CD4-positive, alpha-beta T cell (primary cell): ENCODE data around the gene TTC33. TPM values are rescaled to one million over a fixed set of nuclear protein-coding genes. Genes with fewer than 3 reads are reported as not detected.
A peak's percentile ranks its signal among the peaks of the same experiment; 100 is the strongest.

Experiments
- ATAC-seq: fragments of 200-7000 bp; cut with Tn5 transposase; one replicate; pipeline ENCODE4 v1.10.0; 2022; ENCODE audit warnings: mild to moderate bottlenecking; ENCODE audit not compliant: poor library complexity
- CTCF ChIA-PET: fragments of 350-600 bp; sonication (Branson Sonifier 250); formaldehyde crosslinking; loops from one replicate; lab custom pipeline; 2021; ENCODE audit warnings: antibody characterized with exemption, inconsistent platforms; lab: Charles Lee
- POLR2A ChIA-PET: fragments of 350-600 bp; sonication (Branson Sonifier 250); formaldehyde crosslinking; loops from one replicate; lab custom pipeline; 2021; ENCODE audit warnings: antibody characterized with exemption, inconsistent platforms; lab: Charles Lee
- DNase-seq, 14 experiments: peaks; one replicate each; pipeline ENCODE4 v3.0.0-alpha.2; 2013 to 2020; ENCODE audit warnings: mixed read lengths in 2 of 14
- H3K27ac ChIP-seq, 2 donors: one replicate each; pipeline versions ENCODE4 v1.5.1 to v1.7.0; 2013; ENCODE audit warnings: low read length in 2 of 2, low read depth in 1 of 2, mild to moderate bottlenecking in 1 of 2
- H3K27me3 ChIP-seq, 2 experiments: 1 replicate in 1 of 2; 2 replicates in 1 of 2; pipeline versions ENCODE4 v1.6.1 to v1.7.0; 2013; ENCODE audit warnings: low read length in 2 of 2, control low read depth in 1 of 2, mild to moderate bottlenecking in 1 of 2, moderate library complexity in 1 of 2; ENCODE audit not compliant: insufficient read depth in 2 of 2, control insufficient read depth in 1 of 2
- H3K36me3 ChIP-seq: one replicate; pipeline ENCODE4 v1.6.1; 2013; ENCODE audit warnings: low read length, control low read depth; ENCODE audit not compliant: insufficient read depth
- H3K4me1 ChIP-seq: one replicate; pipeline ENCODE4 v1.6.1; 2013; ENCODE audit warnings: low read length, control low read depth; ENCODE audit not compliant: insufficient read depth
- H3K4me3 ChIP-seq: one replicate; pipeline ENCODE4 v1.5.1; 2013; ENCODE audit warnings: mild to moderate bottlenecking, low read length, moderate library complexity
- H3K9me3 ChIP-seq, 2 experiments: 1 replicate in 1 of 2; 2 replicates in 1 of 2; pipeline versions ENCODE4 v1.6.1 to v1.7.0; 2013; ENCODE audit warnings: low read length in 2 of 2, mild to moderate bottlenecking in 2 of 2, control low read depth in 1 of 2, moderate library complexity in 1 of 2; ENCODE audit not compliant: control insufficient read depth in 1 of 2, insufficient read depth in 1 of 2
- H3K27ac Mint-ChIP-seq: one replicate; pipeline ENCODE4 v1.8.0; 2020; ENCODE audit warnings: mixed read lengths
- H3K27me3 Mint-ChIP-seq: one replicate; pipeline ENCODE4 v1.8.0; 2021; ENCODE audit warnings: mixed read lengths
- H3K36me3 Mint-ChIP-seq: one replicate; pipeline ENCODE4 v1.8.0; 2021; ENCODE audit warnings: low read depth, mixed read lengths
- H3K4me1 Mint-ChIP-seq: one replicate; pipeline ENCODE4 v1.8.0; 2021; ENCODE audit warnings: low read depth, mixed read lengths
- H3K4me3 Mint-ChIP-seq: one replicate; pipeline ENCODE4 v1.8.0; 2020; ENCODE audit warnings: mild to moderate bottlenecking, mixed read lengths
- H3K9me3 Mint-ChIP-seq: one replicate; pipeline ENCODE4 v1.8.0; 2020; ENCODE audit warnings: mixed read lengths
- CTCF ChIP-seq: fragments of 200-600 bp; IDR thresholded peaks from one replicate; pipeline ENCODE4 v1.8.0; 2022; ENCODE audit warnings: antibody characterized with exemption, mild to moderate bottlenecking
- intact Hi-C, 2 experiments: fragments of 100-400 bp; cut with DNase I in 1 of 2; cut with micrococcal nuclease in 1 of 2; formaldehyde crosslinking; loops; one replicate each; pipeline versions ENCODE4 v1.15.1 to v1.9.0; 2023 to 2025; cut with DNase I, micrococcal nuclease
- total RNA-seq, 174 experiments: library from RNA in 2 of 174; stranded (reverse) in 2 of 174; gene quantifications; one replicate each; pipeline ENCODE4 v1.2.3 and lab custom pipeline; 2021 to 2026

TTC33 gene
- total RNA-seq, 2 experiments from 2014 or later = 8.7 to 12.0 TPM

- peaks cover 51% of the 10 kb centered on the region for H3K4me1 Mint-ChIP-seq
- Histone ChIP-seq H3K36me3 (no peaks in the 10 kb centered on the region), H3K9me3 (no peaks in the 10 kb centered on the region), H3K27ac (no peak overlapping the region), H3K4me3 (no peak overlapping the region), H3K4me1 (peaks cover 19% of the 10 kb centered on the region), H3K27me3 (no peaks in the 10 kb centered on the region)
- ChIA-PET CTCF (interaction anchor here (0.8 to 2.0 kb wide), 2 partner anchors 111 to 563 kb away, joined by 3 to 4 read pairs; no protein-coding TSS in a partner anchor), POLR2A (interaction anchor here (1.7 kb wide), 1 partner anchor 14 kb away, joined by 4 read pairs; no protein-coding TSS in a partner anchor)
- H3K36me3 Mint-ChIP-seq = no peaks in the 10 kb centered on the region
- TF ChIP-seq CTCF = no peak
- H3K4me3 Mint-ChIP-seq = no peak overlapping the region
- DNase-seq = no peak
- H3K9me3 Mint-ChIP-seq = no peaks in the 10 kb centered on the region
- intact Hi-C loops = no loop called here
- no peaks in the 10 kb centered on the region for H3K27me3 Mint-ChIP-seq
- no peak for ATAC-seq
- no peak overlapping the region for H3K27ac Mint-ChIP-seq
Measured at GRCh38 chr5:40511801-40512200, 244.0 kb downstream of the TTC33 start.

DNA sequence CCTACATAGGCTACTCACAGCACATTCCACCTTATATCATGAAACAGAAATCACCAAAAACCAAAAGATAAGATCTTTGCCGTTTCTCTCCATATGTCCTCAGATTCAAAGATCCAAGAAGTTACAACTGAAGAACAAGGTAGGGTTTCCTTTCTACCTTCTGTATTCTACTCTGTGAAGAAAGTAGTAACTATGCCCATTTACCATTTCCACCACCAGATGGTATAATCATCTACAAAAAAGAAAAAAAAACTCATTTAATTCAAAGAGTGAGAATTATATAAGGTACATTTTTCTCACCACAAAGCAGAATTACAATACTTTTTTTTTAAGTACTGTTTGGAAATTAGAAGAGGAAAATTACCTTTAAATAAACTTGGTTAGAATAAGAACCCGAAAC is 248.7 kb downstream of the TTC33 start:
- Histone ChIP-seq H3K36me3 (no peaks in the 10 kb centered on the region), H3K27me3 (no peaks in the 10 kb centered on the region), H3K4me1 (no peaks in the 10 kb centered on the region), H3K9me3 (no peaks in the 10 kb centered on the region), H3K4me3 (no peak overlapping the region), H3K27ac (no peak overlapping the region)
- ChIA-PET CTCF (no interaction called here), POLR2A (no interaction called here)
- peak; percentile 62 for ATAC-seq
- intact Hi-C loops = loop anchor here in 1 of 2 experiments (1.0 to 2.0 kb wide), 2 partner anchors 181 to 230 kb away; no protein-coding TSS in a partner anchor
- Mint-ChIP-seq H3K27me3 (no peaks in the 10 kb centered on the region), H3K36me3 (no peaks in the 10 kb centered on the region), H3K4me3 (no peak overlapping the region), H3K9me3 (no peaks in the 10 kb centered on the region), H3K4me1 (peaks cover 12% of the 10 kb centered on the region), H3K27ac (no peak overlapping the region)
- DNase-seq = peak in 3 of 14 experiments; percentile 43 to 49 (median 45)
- TF ChIP-seq CTCF = no peak

DNA sequence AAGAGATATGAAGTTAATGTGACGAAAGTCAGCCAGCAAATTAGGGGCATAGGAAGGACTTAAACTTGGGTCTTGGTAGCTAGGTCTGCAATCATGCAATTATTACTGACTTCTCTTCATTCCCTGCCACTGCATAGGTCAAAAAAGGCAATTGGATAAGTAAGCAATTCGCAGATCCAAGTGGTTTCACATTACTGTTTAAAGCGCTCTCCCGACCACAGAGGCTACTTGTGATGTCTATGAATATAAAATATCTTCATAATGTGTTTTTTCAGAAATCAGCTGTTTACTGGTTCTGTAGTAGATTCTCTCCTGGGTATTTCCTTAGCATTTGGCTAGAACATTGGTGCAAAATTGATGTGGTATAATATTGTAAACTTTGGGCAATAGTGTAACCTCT is 250.7 kb downstream of the TTC33 start:
- Mint-ChIP-seq H3K9me3 (no peaks in the 10 kb centered on the region), H3K4me1 (peaks cover 6% of the 10 kb centered on the region), H3K36me3 (no peaks in the 10 kb centered on the region), H3K27ac (no peak overlapping the region), H3K4me3 (no peak overlapping the region), H3K27me3 (no peaks in the 10 kb centered on the region)
- no peaks in the 10 kb centered on the region for H3K4me1 ChIP-seq
- no peak overlapping the region for H3K27ac ChIP-seq
- no peak for TF ChIP-seq CTCF
- ATAC-seq (no peak), DNase-seq (no peak)
- POLR2A ChIA-PET = interaction anchor here (1.0 kb wide), 1 partner anchor 98 kb away, joined by 3 read pairs; no protein-coding TSS in a partner anchor
- H3K36me3 ChIP-seq = no peaks in the 10 kb centered on the region
- CTCF ChIA-PET = interaction anchor here (1.1 kb wide), 1 partner anchor 28 kb away, joined by 3 read pairs; no protein-coding TSS in a partner anchor
- H3K4me3 ChIP-seq = no peak overlapping the region
- intact Hi-C loops = no loop called here
- no peaks in the 10 kb centered on the region for H3K9me3 ChIP-seq
- H3K27me3 ChIP-seq = no peaks in the 10 kb centered on the region
